ENCODE data around the gene SH3PXD2B.

GRCh38 chr5:172413601-172414171 lies 40.6 kb downstream of the SH3PXD2B start:
- TF ChIP-seq CTCF (IDR thresholded peaks at IDR 0.05) (no peak), NFYB (CRISPR knock-in tag; conservative IDR thresholded peaks at IDR 0.05; ENCODE audit: low read depth) (no peak), IRF2 (CRISPR knock-in tag; IDR thresholded peaks at IDR 0.05; ENCODE audit: borderline replicate concordance, low read depth) (no peak), USF1 (CRISPR knock-in tag; IDR thresholded peaks at IDR 0.05) (no peak), ZSCAN18 (CRISPR knock-in tag; IDR thresholded peaks at IDR 0.05) (no peak), RELA (CRISPR knock-in tag; IDR thresholded peaks at IDR 0.05; ENCODE audit: borderline replicate concordance) (no peak), MXD4 (CRISPR knock-in tag; IDR thresholded peaks at IDR 0.05; ENCODE audit: borderline replicate concordance) (no peak), USF2 (CRISPR knock-in tag; IDR thresholded peaks at IDR 0.05) (no peak)
